ENCODE data around the gene EDA. TPM values are rescaled to one million over a fixed set of nuclear protein-coding genes. Genes with fewer than 3 reads are reported as not detected.

Gene EDA
- total RNA-seq, 5 donors from 2014 or later (not counting 1 experiment from before 2014, with no cell fraction given) = 5.0 to 12.1 (median 8.2) TPM

GRCh38 chrX:70046978-70047377 lies 431.1 kb downstream of the EDA start:
- Mint-ChIP-seq H3K4me1 (no peaks in the 10 kb centered on the region), H3K4me3 (no peak overlapping the region), H3K27me3 (peaks cover 2 to 33% of the 10 kb centered on the region in 2 donors), H3K36me3 (no peaks in the 10 kb centered on the region), H3K9me3 (no peaks in the 10 kb centered on the region), H3K27ac (no peak overlapping the region)
- DNase-seq = no peak
- no peaks in the 10 kb centered on the region for H3K36me3 ChIP-seq (ENCODE audit: control insufficient read depth in 2 of 2, extremely low read depth in 1 of 2, insufficient read depth in 1 of 2, low read length in 1 of 2)
- H3K27ac ChIP-seq (ENCODE audit: low read length) = no peak overlapping the region
- no peaks in the 10 kb centered on the region for H3K4me1 ChIP-seq (ENCODE audit: control insufficient read depth in 1 of 2, extremely low read depth in 1 of 2, insufficient read depth in 2 of 2, low read length in 2 of 2)
- ChIA-PET POLR2A (no interaction called here), CTCF (interaction anchor here in 1 of 2 donors (0.6 kb wide), 1 partner anchor 12 kb away, joined by 3 read pairs; no protein-coding TSS in a partner anchor)
- no peaks in the 10 kb centered on the region for H3K9me3 ChIP-seq
- ATAC-seq (replicated peaks in 1 of 4) = no peak
- no peaks in the 10 kb centered on the region for H3K27me3 ChIP-seq (replicated peaks in 1 of 2; ENCODE audit: control insufficient read depth in 2 of 2, extremely low read depth in 1 of 2, insufficient read depth in 2 of 2, low read length in 1 of 2)
- H3K4me3 ChIP-seq (ENCODE audit: control insufficient read depth in 1 of 2, extremely low read depth in 1 of 2, low read length in 1 of 2) = no peak overlapping the region

GRCh38 chrX:70049406-70049805 lies 433.5 kb downstream of the EDA start:
- CTCF ChIA-PET = no interaction called here

GRCh38 chrX:70049925-70050324 lies 434.0 kb downstream of the EDA start, which contains the start of gene AWAT2:
AWAT2 (minus strand) TSS chrX:70049938; CDS start chrX:70049932, 6 bp downstream.
- H3K4me3 ChIP-seq (ENCODE audit: control insufficient read depth in 1 of 2, extremely low read depth in 1 of 2, low read length in 1 of 2) = no peak within 1 kb of the TSS
- Mint-ChIP-seq H3K36me3 (no peaks in the 10 kb centered on the region), H3K27ac (no peak within 1 kb of the TSS), H3K9me3 (no peaks in the 10 kb centered on the region), H3K4me1 (no peaks in the 10 kb centered on the region), H3K4me3 (no peak within 1 kb of the TSS), H3K27me3 (peaks cover 2 to 39% of the 10 kb centered on the region in 2 donors)
- H3K4me1 ChIP-seq (ENCODE audit: control insufficient read depth in 1 of 2, extremely low read depth in 1 of 2, insufficient read depth in 2 of 2, low read length in 2 of 2) = no peaks in the 10 kb centered on the region
- H3K9me3 ChIP-seq = no peaks in the 10 kb centered on the region
- peaks cover 0 to 4% of the 10 kb centered on the region in 2 experiments for H3K27me3 ChIP-seq (replicated peaks in 1 of 2; ENCODE audit: control insufficient read depth in 2 of 2, extremely low read depth in 1 of 2, insufficient read depth in 2 of 2, low read length in 1 of 2)
- ATAC-seq (replicated peaks in 1 of 4) = no peak
- CTCF ChIA-PET = interaction anchor here in 1 of 2 donors (0.6 kb wide), 1 partner anchor 9 kb away, joined by 3 read pairs; no protein-coding TSS in a partner anchor
- 100% methylated on average over 1 of the region's 4 CpGs for WGBS (ENCODE audit: insufficient coverage)
- no peaks in the 10 kb centered on the region for H3K36me3 ChIP-seq (ENCODE audit: control insufficient read depth in 2 of 2, extremely low read depth in 1 of 2, insufficient read depth in 1 of 2, low read length in 1 of 2)
- H3K27ac ChIP-seq (ENCODE audit: low read length) = no peak within 1 kb of the TSS
- no peak for DNase-seq
- POLR2A ChIA-PET = no interaction called here

More at GRCh38 chrX:70049406-70049805, 433.5 kb downstream of the EDA start:
- no peak overlapping the region for H3K27ac Mint-ChIP-seq
- H3K9me3 Mint-ChIP-seq = no peaks in the 10 kb centered on the region
- no peaks in the 10 kb centered on the region for H3K9me3 ChIP-seq
- ATAC-seq (replicated peaks in 1 of 4) (no peak), DNase-seq (no peak)
- WGBS (ENCODE audit: insufficient coverage) = 56% methylated on average over 2 of the region's 3 CpGs
- H3K4me3 ChIP-seq (ENCODE audit: control insufficient read depth in 1 of 2, extremely low read depth in 1 of 2, low read length in 1 of 2) = no peak overlapping the region
- no peak overlapping the region for H3K4me3 Mint-ChIP-seq
- no peak overlapping the region for H3K27ac ChIP-seq (ENCODE audit: low read length)
- POLR2A ChIA-PET = no interaction called here
- H3K4me1 ChIP-seq (ENCODE audit: control insufficient read depth in 1 of 2, extremely low read depth in 1 of 2, insufficient read depth in 2 of 2, low read length in 2 of 2) = no peaks in the 10 kb centered on the region
- peaks cover 0 to 2% of the 10 kb centered on the region in 2 experiments for H3K27me3 ChIP-seq (replicated peaks in 1 of 2; ENCODE audit: control insufficient read depth in 2 of 2, extremely low read depth in 1 of 2, insufficient read depth in 2 of 2, low read length in 1 of 2)
- H3K36me3 Mint-ChIP-seq = no peaks in the 10 kb centered on the region
- H3K4me1 Mint-ChIP-seq = no peaks in the 10 kb centered on the region
- H3K27me3 Mint-ChIP-seq = peaks cover 2 to 44% of the 10 kb centered on the region in 2 donors
- no peaks in the 10 kb centered on the region for H3K36me3 ChIP-seq (ENCODE audit: control insufficient read depth in 2 of 2, extremely low read depth in 1 of 2, insufficient read depth in 1 of 2, low read length in 1 of 2)

- Histone ChIP-seq H3K4me3 (ENCODE audit: control insufficient read depth in 1 of 2, extremely low read depth in 1 of 2, low read length in 1 of 2) (no peak overlapping the region), H3K27me3 (replicated peaks in 1 of 2; ENCODE audit: control insufficient read depth in 2 of 2, extremely low read depth in 1 of 2, insufficient read depth in 2 of 2, low read length in 1 of 2) (peaks cover 0 to 4% of the 10 kb centered on the region in 2 experiments), H3K9me3 (no peaks in the 10 kb centered on the region), H3K4me1 (ENCODE audit: control insufficient read depth in 1 of 2, extremely low read depth in 1 of 2, insufficient read depth in 2 of 2, low read length in 2 of 2) (no peaks in the 10 kb centered on the region), H3K27ac (ENCODE audit: low read length) (no peak overlapping the region), H3K36me3 (ENCODE audit: control insufficient read depth in 2 of 2, extremely low read depth in 1 of 2, insufficient read depth in 1 of 2, low read length in 1 of 2) (no peaks in the 10 kb centered on the region)
- Mint-ChIP-seq H3K4me1 (no peaks in the 10 kb centered on the region), H3K27ac (no peak overlapping the region), H3K27me3 (peaks cover 2 to 56% of the 10 kb centered on the region in 2 donors), H3K9me3 (no peaks in the 10 kb centered on the region), H3K4me3 (no peak overlapping the region), H3K36me3 (no peaks in the 10 kb centered on the region)
- ATAC-seq (replicated peaks in 1 of 4) (no peak), DNase-seq (no peak)
- ChIA-PET CTCF (no interaction called here), POLR2A (no interaction called here)
- no CpG with 5 or more reads among the region's 11 CpGs for WGBS (ENCODE audit: insufficient coverage)
These were observed 437.1 kb downstream of the EDA start for GRCh38 chrX:70052895-70053615.

- ATAC-seq (replicated peaks in 1 of 4) (no peak), DNase-seq (no peak)
- no peaks in the 10 kb centered on the region for H3K9me3 ChIP-seq
- H3K27me3 ChIP-seq (replicated peaks in 1 of 2; ENCODE audit: control insufficient read depth in 2 of 2, extremely low read depth in 1 of 2, insufficient read depth in 2 of 2, low read length in 1 of 2) = peaks cover 0 to 4% of the 10 kb centered on the region in 2 experiments
- no peaks in the 10 kb centered on the region for H3K36me3 Mint-ChIP-seq
- no peak overlapping the region for H3K4me3 ChIP-seq (ENCODE audit: control insufficient read depth in 1 of 2, extremely low read depth in 1 of 2, low read length in 1 of 2)
- no peaks in the 10 kb centered on the region for H3K36me3 ChIP-seq (ENCODE audit: control insufficient read depth in 2 of 2, extremely low read depth in 1 of 2, insufficient read depth in 1 of 2, low read length in 1 of 2)
- no peaks in the 10 kb centered on the region for H3K4me1 ChIP-seq (ENCODE audit: control insufficient read depth in 1 of 2, extremely low read depth in 1 of 2, insufficient read depth in 2 of 2, low read length in 2 of 2)
- no peak overlapping the region for H3K4me3 Mint-ChIP-seq
- 60% methylated on average over 1 of the region's 5 CpGs for WGBS (ENCODE audit: insufficient coverage)
- H3K27me3 Mint-ChIP-seq = peaks cover 2 to 51% of the 10 kb centered on the region in 2 donors
- H3K27ac ChIP-seq (ENCODE audit: low read length) = no peak overlapping the region
- ChIA-PET CTCF (no interaction called here), POLR2A (interaction anchor here in 1 of 2 donors (0.6 kb wide), 1 partner anchor 636 kb away, joined by 4 read pairs; no protein-coding TSS in a partner anchor)
- no peaks in the 10 kb centered on the region for H3K4me1 Mint-ChIP-seq
- H3K9me3 Mint-ChIP-seq = no peaks in the 10 kb centered on the region
- H3K27ac Mint-ChIP-seq = no peak overlapping the region
These were observed 438.5 kb downstream of the EDA start for GRCh38 chrX:70054391-70054790.

GRCh38 chrX:70062076-70062475 lies 446.2 kb downstream of the EDA start, which contains the start of gene OTUD6A:
OTUD6A (plus strand) TSS chrX:70062457; CDS start chrX:70062525, 68 bp downstream.
- Mint-ChIP-seq H3K9me3 (no peaks in the 10 kb centered on the region), H3K4me3 (no peak within 1 kb of the TSS), H3K36me3 (no peaks in the 10 kb centered on the region), H3K27me3 (peaks cover 2 to 32% of the 10 kb centered on the region in 2 donors), H3K27ac (no peak within 1 kb of the TSS), H3K4me1 (no peaks in the 10 kb centered on the region)
- Histone ChIP-seq H3K9me3 (no peaks in the 10 kb centered on the region), H3K36me3 (ENCODE audit: control insufficient read depth in 2 of 2, extremely low read depth in 1 of 2, insufficient read depth in 1 of 2, low read length in 1 of 2) (no peaks in the 10 kb centered on the region), H3K4me1 (ENCODE audit: control insufficient read depth in 1 of 2, extremely low read depth in 1 of 2, insufficient read depth in 2 of 2, low read length in 2 of 2) (no peaks in the 10 kb centered on the region), H3K27me3 (replicated peaks in 1 of 2; ENCODE audit: control insufficient read depth in 2 of 2, extremely low read depth in 1 of 2, insufficient read depth in 2 of 2, low read length in 1 of 2) (no peaks in the 10 kb centered on the region), H3K4me3 (ENCODE audit: control insufficient read depth in 1 of 2, extremely low read depth in 1 of 2, low read length in 1 of 2) (no peak within 1 kb of the TSS), H3K27ac (ENCODE audit: low read length) (no peak within 1 kb of the TSS)
- ChIA-PET POLR2A (no interaction called here), CTCF (no interaction called here)
- WGBS (ENCODE audit: insufficient coverage) = 60% methylated on average over 1 of the region's 14 CpGs
- DNase-seq (no peak), ATAC-seq (replicated peaks in 1 of 4) (no peak)
